ENCODE measurements around the gene NKAIN2.

The NKAIN2 gene

GRCh38 chr6:124823240-124824111 lies 1019.8 kb downstream of the NKAIN2 start:
- no peak overlapping the region for H3K4me3 ChIP-seq (ENCODE audit: low read depth, low read length)
- TF ChIP-seq POLR2A (IDR thresholded peaks at IDR 0.05; ENCODE audit: extremely low read depth, insufficient read length) (no peak), CTCF (IDR thresholded peaks at IDR 0.05; ENCODE audit: low read depth, low read length) (no peak), MYC (IDR thresholded peaks at IDR 0.05; ENCODE audit: low read depth, low read length) (no peak), MAX (IDR thresholded peaks at IDR 0.05; ENCODE audit: low read depth, low read length) (no peak)
- DNase-seq (ENCODE audit: low read depth) = no peak

GRCh38 chr6:124825564-124825963 lies 1021.9 kb downstream of the NKAIN2 start:
- TF ChIP-seq CTCF (IDR thresholded peaks at IDR 0.05; ENCODE audit: low read depth, low read length) = no peak
- no peak for TF ChIP-seq MAX (IDR thresholded peaks at IDR 0.05; ENCODE audit: low read depth, low read length)
- no peak for TF ChIP-seq MYC (IDR thresholded peaks at IDR 0.05; ENCODE audit: low read depth, low read length)
- no peak for TF ChIP-seq POLR2A (IDR thresholded peaks at IDR 0.05; ENCODE audit: extremely low read depth, insufficient read length)
- no peak overlapping the region for H3K4me3 ChIP-seq (ENCODE audit: low read depth, low read length)
- DNase-seq (ENCODE audit: low read depth) = no peak

- H3K4me3 ChIP-seq (ENCODE audit: low read depth, low read length) = no peak overlapping the region
- TF ChIP-seq MAX (IDR thresholded peaks at IDR 0.05; ENCODE audit: low read depth, low read length) (no peak), MYC (IDR thresholded peaks at IDR 0.05; ENCODE audit: low read depth, low read length) (no peak), POLR2A (IDR thresholded peaks at IDR 0.05; ENCODE audit: extremely low read depth, insufficient read length) (no peak), CTCF (IDR thresholded peaks at IDR 0.05; ENCODE audit: low read depth, low read length) (no peak)
Measured at GRCh38 chr6:124829822-124830221, 1026.2 kb downstream of the NKAIN2 start.

GRCh38 chr6:124830506-124830905 lies 1026.8 kb downstream of the NKAIN2 start:
- no peak overlapping the region for H3K4me3 ChIP-seq (ENCODE audit: low read depth, low read length)
- no peak for DNase-seq (ENCODE audit: low read depth)
- TF ChIP-seq MAX (IDR thresholded peaks at IDR 0.05; ENCODE audit: low read depth, low read length) (no peak), MYC (IDR thresholded peaks at IDR 0.05; ENCODE audit: low read depth, low read length) (no peak), POLR2A (IDR thresholded peaks at IDR 0.05; ENCODE audit: extremely low read depth, insufficient read length) (no peak), CTCF (IDR thresholded peaks at IDR 0.05; ENCODE audit: low read depth, low read length) (no peak)

More at GRCh38 chr6:124829822-124830221, 1026.2 kb downstream of the NKAIN2 start:
- DNase-seq (ENCODE audit: low read depth) = no peak

GRCh38 chr6:124854338-124854922 lies 1050.8 kb downstream of the NKAIN2 start:
- no peak for DNase-seq (ENCODE audit: low read depth)
- TF ChIP-seq CTCF (IDR thresholded peaks at IDR 0.05; ENCODE audit: low read depth, low read length) (no peak), MAX (IDR thresholded peaks at IDR 0.05; ENCODE audit: low read depth, low read length) (no peak), POLR2A (IDR thresholded peaks at IDR 0.05; ENCODE audit: extremely low read depth, insufficient read length) (no peak), MYC (IDR thresholded peaks at IDR 0.05; ENCODE audit: low read depth, low read length) (no peak)
- H3K4me3 ChIP-seq (ENCODE audit: low read depth, low read length) = no peak overlapping the region
